ENCODE data around the gene LRRC45. TPM values are rescaled to one million over a fixed set of nuclear protein-coding genes. Genes with fewer than 3 reads are reported as not detected.

The LRRC45 gene
- total RNA-seq, 3 donors from 2014 or later (not counting 1 experiment from before 2014, with no cell fraction given) = 15.9 to 21.6 (median 16.8) TPM

GRCh38 chr17:82054351-82055022, 31.4 kb downstream of the LRRC45 start:
- Mint-ChIP-seq H3K4me1 (peaks cover 0 to 16% of the 10 kb centered on the region in 2 donors), H3K9me3 (no peaks in the 10 kb centered on the region), H3K4me3 (no peak overlapping the region), H3K27me3 (ENCODE audit: low read depth in 2 of 2) (no peaks in the 10 kb centered on the region), H3K36me3 (no peaks in the 10 kb centered on the region), H3K27ac (no peak overlapping the region)
- ATAC-seq = no peak
- no peak for TF ChIP-seq CTCF (IDR thresholded peaks at IDR 0.05)
- Histone ChIP-seq H3K27me3 (ENCODE audit: control insufficient read depth, insufficient read depth, low read length) (no peaks in the 10 kb centered on the region), H3K9me3 (ENCODE audit: control insufficient read depth, insufficient read depth, low read length) (no peaks in the 10 kb centered on the region), H3K4me3 (ENCODE audit: low read length) (no peak overlapping the region), H3K27ac (ENCODE audit: low read length) (no peak overlapping the region), H3K4me1 (ENCODE audit: control insufficient read depth, insufficient read depth, low read length) (peaks cover 30% of the 10 kb centered on the region), H3K36me3 (ENCODE audit: control insufficient read depth, insufficient read depth, low read length) (peaks cover 39% of the 10 kb centered on the region)
- intact Hi-C loops (cut with micrococcal nuclease) = no loop called here
- 95% methylated on average over 38 of the region's 38 CpGs for WGBS (ENCODE audit: insufficient coverage)
- no peak for DNase-seq

DNA sequence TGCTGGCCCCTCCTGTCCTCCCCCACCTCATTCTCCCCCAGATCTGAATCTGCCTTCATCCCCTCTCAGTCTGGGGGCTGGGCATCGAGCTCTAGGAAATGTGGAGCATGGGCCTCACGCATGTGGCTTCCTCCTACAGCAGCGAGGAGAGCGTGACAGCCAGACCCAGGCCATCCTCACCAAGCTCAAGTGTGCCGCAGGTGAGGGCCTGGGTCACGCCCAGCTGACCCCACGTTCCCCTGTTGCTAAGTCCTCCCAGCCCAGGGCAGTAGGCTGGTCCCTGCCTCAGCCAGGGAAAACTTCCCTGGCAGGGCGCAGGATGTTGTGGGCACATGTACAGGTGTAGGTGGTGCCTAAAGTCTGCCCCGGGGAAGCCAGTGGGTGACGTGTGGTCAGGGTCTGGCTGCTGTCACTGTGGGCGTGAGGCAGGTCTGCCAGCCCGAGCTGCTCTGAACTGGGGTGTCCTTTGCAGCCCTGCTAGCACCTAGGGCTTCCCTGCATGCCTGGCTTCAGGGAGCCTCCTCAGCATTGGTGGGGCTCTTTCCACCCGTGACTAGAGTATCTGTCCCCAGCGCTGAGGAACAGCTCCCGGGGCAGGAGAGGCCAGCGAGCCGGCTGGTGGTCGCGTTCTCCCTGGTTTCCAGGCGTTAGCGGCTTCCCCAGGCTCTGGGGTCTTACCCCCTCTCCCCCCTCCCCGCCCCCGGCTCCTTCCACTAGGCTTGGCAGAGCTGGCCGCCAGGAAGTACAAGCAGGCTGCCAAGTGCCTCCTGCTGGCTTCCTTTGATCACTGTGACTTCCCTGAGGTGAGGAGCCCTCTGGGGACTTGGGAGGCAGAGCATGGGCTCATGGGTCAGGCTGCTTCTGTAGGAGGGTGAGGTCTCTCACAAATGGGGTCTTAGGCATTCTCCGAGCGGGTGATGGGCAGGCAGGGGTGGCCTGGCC, 32.2 kb downstream of the LRRC45 start:
- peaks cover 40% of the 10 kb centered on the region for H3K36me3 ChIP-seq (ENCODE audit: control insufficient read depth, insufficient read depth, low read length)
- peaks cover 29% of the 10 kb centered on the region for H3K4me1 ChIP-seq (ENCODE audit: control insufficient read depth, insufficient read depth, low read length)
- H3K9me3 ChIP-seq (ENCODE audit: control insufficient read depth, insufficient read depth, low read length) = no peaks in the 10 kb centered on the region
- ATAC-seq (no peak), DNase-seq (no peak)
- no peaks in the 10 kb centered on the region for H3K27me3 ChIP-seq (ENCODE audit: control insufficient read depth, insufficient read depth, low read length)
- 84% methylated on average over 24 of the region's 26 CpGs for WGBS (ENCODE audit: insufficient coverage)
- Mint-ChIP-seq H3K9me3 (no peaks in the 10 kb centered on the region), H3K27me3 (ENCODE audit: low read depth in 2 of 2) (no peaks in the 10 kb centered on the region), H3K4me3 (no peak overlapping the region), H3K27ac (no peak overlapping the region), H3K36me3 (no peaks in the 10 kb centered on the region), H3K4me1 (peaks cover 0 to 16% of the 10 kb centered on the region in 2 donors)
- H3K4me3 ChIP-seq (ENCODE audit: low read length) = no peak overlapping the region
- intact Hi-C loops (cut with micrococcal nuclease) = no loop called here
- H3K27ac ChIP-seq (ENCODE audit: low read length) = no peak overlapping the region
- TF ChIP-seq CTCF (IDR thresholded peaks at IDR 0.05) = no peak

DNA sequence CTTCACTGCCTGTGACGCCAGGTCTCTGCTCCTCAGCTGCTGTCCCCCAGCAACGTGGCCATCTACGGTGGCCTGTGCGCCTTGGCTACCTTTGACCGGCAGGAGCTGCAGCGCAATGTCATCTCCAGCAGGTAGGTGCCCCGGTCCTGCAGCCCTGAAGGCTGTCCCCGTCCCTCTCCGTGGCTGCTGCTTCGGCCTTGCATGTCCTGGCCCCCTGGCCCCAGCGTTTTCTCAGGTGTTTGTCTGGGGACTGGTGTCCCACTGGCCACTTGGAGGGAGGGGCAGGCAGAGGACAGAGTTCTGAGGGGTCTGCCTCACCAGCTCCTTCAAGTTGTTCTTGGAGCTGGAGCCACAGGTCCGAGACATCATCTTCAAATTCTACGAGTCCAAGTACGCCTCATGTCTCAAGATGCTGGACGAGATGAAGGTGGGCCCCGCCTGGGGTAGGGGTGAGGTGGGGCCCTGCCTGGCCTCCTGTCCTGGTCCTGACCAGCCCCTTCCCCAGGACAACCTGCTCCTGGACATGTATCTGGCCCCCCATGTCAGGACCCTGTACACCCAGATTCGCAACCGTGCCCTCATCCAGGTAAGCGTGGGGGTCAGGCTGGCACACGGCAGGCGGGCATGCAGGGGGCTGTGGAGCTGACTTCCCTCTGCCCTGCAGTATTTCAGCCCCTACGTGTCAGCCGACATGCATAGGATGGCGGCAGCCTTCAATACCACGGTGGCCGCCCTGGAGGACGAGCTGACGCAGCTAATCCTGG, 33.0 kb downstream of the LRRC45 start:
- no peaks in the 10 kb centered on the region for H3K9me3 Mint-ChIP-seq
- Histone ChIP-seq H3K4me3 (ENCODE audit: low read length) (no peak overlapping the region), H3K27ac (ENCODE audit: low read length) (no peak overlapping the region), H3K9me3 (ENCODE audit: control insufficient read depth, insufficient read depth, low read length) (no peaks in the 10 kb centered on the region), H3K36me3 (ENCODE audit: control insufficient read depth, insufficient read depth, low read length) (peaks cover 49% of the 10 kb centered on the region), H3K4me1 (ENCODE audit: control insufficient read depth, insufficient read depth, low read length) (peaks cover 20% of the 10 kb centered on the region), H3K27me3 (ENCODE audit: control insufficient read depth, insufficient read depth, low read length) (no peaks in the 10 kb centered on the region)
- no peak for DNase-seq
- intact Hi-C loops (cut with micrococcal nuclease) = no loop called here
- H3K36me3 Mint-ChIP-seq = no peaks in the 10 kb centered on the region
- H3K4me1 Mint-ChIP-seq = peaks cover 0 to 13% of the 10 kb centered on the region in 2 donors
- no peaks in the 10 kb centered on the region for H3K27me3 Mint-ChIP-seq (ENCODE audit: low read depth in 2 of 2)
- no peak for TF ChIP-seq CTCF (IDR thresholded peaks at IDR 0.05)
- no peak overlapping the region for H3K4me3 Mint-ChIP-seq
- H3K27ac Mint-ChIP-seq = no peak overlapping the region
- 94% methylated on average over 28 of the region's 28 CpGs for WGBS (ENCODE audit: insufficient coverage)
- ATAC-seq = no peak

Measured in natural killer cell (primary cell).